Mesendoderm (in vitro differentiated cells): ENCODE data around the gene ZMYND8.

Experiments used
- DNase-seq: peaks from one replicate; pipeline ENCODE4 v3.0.0; 2013
- H2AK5ac ChIP-seq: 2 replicates; pipeline ENCODE4 v1.6.1; 2013; ENCODE audit warnings: low read length, inconsistent platforms
- H2BK120ac ChIP-seq: 2 replicates; pipeline ENCODE4 v1.6.1; 2013; ENCODE audit warnings: low read depth, mild to moderate bottlenecking, low read length, moderate library complexity, mixed read lengths
- H2BK15ac ChIP-seq: replicated peaks from 2 replicates; pipeline ENCODE4 v1.6.1; 2013; ENCODE audit warnings: low read depth, mild to moderate bottlenecking, moderate library complexity
- H2BK5ac ChIP-seq: 2 replicates; pipeline ENCODE4 v1.6.1; 2013; ENCODE audit warnings: low read length, inconsistent platforms
- H3K18ac ChIP-seq: 2 replicates; pipeline ENCODE4 v1.6.1; 2013; ENCODE audit warnings: mild to moderate bottlenecking, low read length, mixed read lengths
- H3K23ac ChIP-seq: one replicate; pipeline ENCODE4 v1.6.1; 2013; ENCODE audit warnings: low read length
- H3K27ac ChIP-seq: 2 replicates; pipeline ENCODE4 v1.5.1; 2013; ENCODE audit warnings: low read depth, mild to moderate bottlenecking, inconsistent platforms, low read length, moderate library complexity
- H3K27me3 ChIP-seq: 2 replicates; pipeline ENCODE4 v1.6.1; 2013; ENCODE audit warnings: low read length, control low read depth, mild to moderate bottlenecking, inconsistent platforms; ENCODE audit not compliant: insufficient read depth, poor library complexity
- H3K36me3 ChIP-seq: 2 replicates; pipeline ENCODE4 v1.6.1; 2013; ENCODE audit warnings: low read length, inconsistent platforms; ENCODE audit not compliant: control insufficient read depth, insufficient read depth
- H3K4ac ChIP-seq: one replicate; pipeline ENCODE4 v1.6.1; 2013; ENCODE audit warnings: low read depth, mild to moderate bottlenecking, low read length, moderate library complexity
- H3K4me1 ChIP-seq: 2 replicates; pipeline ENCODE4 v1.6.1; 2013; ENCODE audit warnings: low read depth, low read length, inconsistent platforms; ENCODE audit not compliant: control insufficient read depth
- H3K4me2 ChIP-seq: 2 replicates; pipeline ENCODE4 v1.6.1; 2013; ENCODE audit warnings: low read length
- H3K4me3 ChIP-seq: 2 replicates; pipeline ENCODE4 v1.5.1; 2013; ENCODE audit warnings: mild to moderate bottlenecking, low read length
- H3K56ac ChIP-seq: one replicate; pipeline ENCODE4 v1.6.1; 2013; ENCODE audit warnings: low read length
- H3K79me1 ChIP-seq: 2 replicates; pipeline ENCODE4 v1.6.1; 2013; ENCODE audit warnings: low read length, inconsistent platforms
- H3K79me2 ChIP-seq: 2 replicates; pipeline ENCODE4 v1.6.1; 2013; ENCODE audit warnings: mild to moderate bottlenecking, low read length; ENCODE audit not compliant: control insufficient read depth, insufficient read depth
- H3K9ac ChIP-seq: 2 replicates; pipeline ENCODE4 v1.6.1; 2013; ENCODE audit warnings: low read length, inconsistent platforms
- H4K5ac ChIP-seq: one replicate; pipeline ENCODE4 v1.6.1; 2013; ENCODE audit warnings: low read length
- H4K8ac ChIP-seq: one replicate; pipeline ENCODE4 v1.6.1; 2013; ENCODE audit warnings: low read depth, mild to moderate bottlenecking, control low read depth, low read length, moderate library complexity
- WGBS: extraction: QIAGEN DNeasy Blood & Tissue Kit; methylation state at CpG from one replicate; pipeline ENCODE4 v1.1.7; 2013; ENCODE audit warnings: low lambda C conversion rate, missing lambda C conversion rate; ENCODE audit not compliant: insufficient coverage; ENCODE audit errors: extremely low coverage; 5-methylcytosine and 5-hydroxymethylcytosine counted together

ZMYND8 gene

GRCh38 chr20:47350181-47350550 is 6.3 kb downstream of the ZMYND8 start:
- H3K56ac ChIP-seq, result peak overlapping the region; percentile 61
- H3K79me2 ChIP-seq, result peaks cover 59% of the 10 kb centered on the region
- H3K4me1 ChIP-seq, result peaks cover 56% of the 10 kb centered on the region
- no peak for DNase-seq
- peak overlapping the region; percentile 35 for H3K9ac ChIP-seq
- H3K18ac ChIP-seq, result peak overlapping the region; percentile 99
- peak overlapping the region; percentile 97 for H3K27ac ChIP-seq
- no peak overlapping the region for H2BK120ac ChIP-seq
- no peaks in the 10 kb centered on the region for H3K36me3 ChIP-seq
- H3K4ac ChIP-seq, result no peak overlapping the region
- peak overlapping the region; percentile 79 for H2BK15ac ChIP-seq
- peak overlapping the region; percentile 14 for H2BK5ac ChIP-seq
- WGBS, result 100% methylated on average over 1 of the region's 4 CpGs
- H3K23ac ChIP-seq, result no peak overlapping the region
- H4K5ac ChIP-seq, result no peak overlapping the region
- no peak overlapping the region for H2AK5ac ChIP-seq
- H3K4me3 ChIP-seq, result no peak overlapping the region
- no peak overlapping the region for H3K4me2 ChIP-seq
- H3K79me1 ChIP-seq, result peaks cover 6% of the 10 kb centered on the region
- H3K27me3 ChIP-seq, result no peaks in the 10 kb centered on the region
- H4K8ac ChIP-seq, result no peak overlapping the region

GRCh38 chr20:47349365-47350180 is 6.9 kb downstream of the ZMYND8 start:
- H3K27me3 ChIP-seq, result no peaks in the 10 kb centered on the region
- peak overlapping the region; percentile 26 for H2BK5ac ChIP-seq
- peak overlapping the region; percentile 97 for H3K27ac ChIP-seq
- H3K79me1 ChIP-seq, result peaks cover 7% of the 10 kb centered on the region
- DNase-seq, result peak; percentile 65
- H3K18ac ChIP-seq, result peak overlapping the region; percentile 99
- peak overlapping the region; percentile 56 for H4K8ac ChIP-seq
- no CpG with 5 or more reads among the region's 7 CpGs for WGBS
- no peak overlapping the region for H3K4me3 ChIP-seq
- peak overlapping the region; percentile 65 for H2BK120ac ChIP-seq
- peaks cover 55% of the 10 kb centered on the region for H3K79me2 ChIP-seq
- H4K5ac ChIP-seq, result no peak overlapping the region
- peaks cover 53% of the 10 kb centered on the region for H3K4me1 ChIP-seq
- no peak overlapping the region for H2AK5ac ChIP-seq
- H3K9ac ChIP-seq, result peak overlapping the region; percentile 16
- H3K56ac ChIP-seq, result peak overlapping the region; percentile 61
- H3K36me3 ChIP-seq, result no peaks in the 10 kb centered on the region
- no peak overlapping the region for H3K4me2 ChIP-seq
- peak overlapping the region; percentile 79 for H2BK15ac ChIP-seq
- no peak overlapping the region for H3K4ac ChIP-seq
- H3K23ac ChIP-seq, result peak overlapping the region; percentile 83

GRCh38 chr20:47348539-47349142 is 7.9 kb downstream of the ZMYND8 start:
- peak overlapping the region; percentile 97 for H2BK120ac ChIP-seq

GRCh38 chr20:47347661-47348435 is 8.7 kb downstream of the ZMYND8 start:
- Histone ChIP-seq H3K4me2 (no peak overlapping the region), H2AK5ac (peak overlapping the region; percentile 22), H3K18ac (peak overlapping the region; percentile 99), H3K27me3 (no peaks in the 10 kb centered on the region), H3K36me3 (no peaks in the 10 kb centered on the region), H3K9ac (peak overlapping the region; percentile 26), H4K8ac (no peak overlapping the region), H4K5ac (peak overlapping the region; percentile 87), H3K56ac (peak overlapping the region; percentile 61), H3K27ac (peak overlapping the region; percentile 97), H3K79me1 (peaks cover 7% of the 10 kb centered on the region), H2BK120ac (peak overlapping the region; percentile 97), H3K4me1 (peaks cover 46% of the 10 kb centered on the region), H2BK15ac (peak overlapping the region; percentile 62), H3K23ac (no peak overlapping the region), H3K79me2 (peaks cover 55% of the 10 kb centered on the region), H3K4ac (peak overlapping the region; percentile 72), H3K4me3 (no peak overlapping the region), H2BK5ac (peak overlapping the region; percentile 90)
- no peak for DNase-seq
- no CpG with 5 or more reads among the region's 4 CpGs for whole genome bisulfite sequencing

More at GRCh38 chr20:47348539-47349142, 7.9 kb downstream of the ZMYND8 start:
- Histone ChIP-seq H3K56ac (peak overlapping the region; percentile 61), H2BK5ac (peak overlapping the region; percentile 90), H2AK5ac (peak overlapping the region; percentile 22), H3K18ac (peak overlapping the region; percentile 99), H4K5ac (peak overlapping the region; percentile 87), H3K9ac (peak overlapping the region; percentile 16), H2BK15ac (peak overlapping the region; percentile 37), H3K4ac (peak overlapping the region; percentile 72), H3K4me2 (peak overlapping the region; percentile 10), H3K27me3 (no peaks in the 10 kb centered on the region), H3K23ac (peak overlapping the region; percentile 53), H3K36me3 (no peaks in the 10 kb centered on the region), H3K4me1 (peaks cover 47% of the 10 kb centered on the region), H3K4me3 (no peak overlapping the region), H3K79me2 (peaks cover 52% of the 10 kb centered on the region), H3K79me1 (peaks cover 7% of the 10 kb centered on the region), H3K27ac (peak overlapping the region; percentile 97), H4K8ac (no peak overlapping the region)
- no CpG with 5 or more reads among the region's 8 CpGs for WGBS
- DNase-seq, result peak; percentile 87

GRCh38 chr20:47346172-47346571 is 10.3 kb downstream of the ZMYND8 start:
- no peak overlapping the region for H4K5ac ChIP-seq
- no CpG with 5 or more reads among the region's 3 CpGs for WGBS
- H3K9ac ChIP-seq, result no peak overlapping the region
- H3K18ac ChIP-seq, result no peak overlapping the region
- no peak overlapping the region for H2BK120ac ChIP-seq
- H3K4me2 ChIP-seq, result no peak overlapping the region
- no peak overlapping the region for H2AK5ac ChIP-seq
- no peak overlapping the region for H3K4ac ChIP-seq
- peak overlapping the region; percentile 11 for H3K56ac ChIP-seq
- H4K8ac ChIP-seq, result no peak overlapping the region
- no peak overlapping the region for H3K4me3 ChIP-seq
- H3K23ac ChIP-seq, result no peak overlapping the region
- no peaks in the 10 kb centered on the region for H3K27me3 ChIP-seq
- no peak overlapping the region for H2BK15ac ChIP-seq
- H3K79me1 ChIP-seq, result peaks cover 7% of the 10 kb centered on the region
- H2BK5ac ChIP-seq, result no peak overlapping the region
- peaks cover 34% of the 10 kb centered on the region for H3K4me1 ChIP-seq
- no peaks in the 10 kb centered on the region for H3K36me3 ChIP-seq
- no peak for DNase-seq
- H3K79me2 ChIP-seq, result peaks cover 57% of the 10 kb centered on the region
- no peak overlapping the region for H3K27ac ChIP-seq
